DMS53 treated with DMSO at 0.1 percent for 48 hours (cell line): ENCODE data around the gene SVOP.

ENCODE experiments used
- DNase-seq: peaks from one replicate; lab custom pipeline; 2025; ENCODE audit not compliant: unreplicated experiment; lab: John Stamatoyannopoulos, UW

The SVOP gene

DNA sequence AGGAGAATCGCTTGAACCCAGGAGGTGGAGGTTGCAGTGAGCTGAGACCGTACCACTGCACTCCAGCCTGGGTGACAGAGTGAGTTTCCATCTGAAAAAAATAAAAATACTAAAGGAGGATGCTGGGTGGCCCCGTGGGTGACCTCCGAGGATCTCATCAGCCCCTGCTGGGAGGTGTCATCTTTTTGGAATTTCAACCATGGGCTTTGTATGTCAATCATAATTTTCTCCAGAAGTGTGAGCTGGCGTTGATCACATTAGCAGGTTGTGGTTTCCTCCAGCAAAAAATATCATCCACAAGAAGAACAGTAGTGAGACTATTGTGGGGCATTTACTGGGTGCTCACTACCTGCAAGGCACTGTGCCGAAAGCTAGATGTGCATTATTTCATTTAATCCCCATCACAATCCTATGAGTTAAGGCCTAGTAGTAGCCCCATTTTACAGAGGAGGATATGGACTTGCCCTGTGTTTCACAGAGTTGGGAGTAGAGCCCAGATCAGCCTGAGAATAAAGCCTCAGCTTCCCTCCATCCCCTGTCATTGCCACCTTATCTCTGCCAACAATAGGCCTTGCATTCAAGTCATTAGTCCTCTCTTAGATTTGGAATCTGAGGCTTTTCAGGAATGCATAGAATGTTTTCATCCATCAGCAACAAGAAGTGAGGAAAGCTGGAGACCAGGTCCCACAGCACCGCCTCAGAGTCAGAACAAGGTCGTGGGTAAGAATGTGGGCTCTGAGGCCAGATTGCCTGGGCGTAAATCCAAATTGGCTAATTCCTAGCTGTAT is 39.8 kb downstream of the SVOP start:
- DNase-seq, result no peak

DNA sequence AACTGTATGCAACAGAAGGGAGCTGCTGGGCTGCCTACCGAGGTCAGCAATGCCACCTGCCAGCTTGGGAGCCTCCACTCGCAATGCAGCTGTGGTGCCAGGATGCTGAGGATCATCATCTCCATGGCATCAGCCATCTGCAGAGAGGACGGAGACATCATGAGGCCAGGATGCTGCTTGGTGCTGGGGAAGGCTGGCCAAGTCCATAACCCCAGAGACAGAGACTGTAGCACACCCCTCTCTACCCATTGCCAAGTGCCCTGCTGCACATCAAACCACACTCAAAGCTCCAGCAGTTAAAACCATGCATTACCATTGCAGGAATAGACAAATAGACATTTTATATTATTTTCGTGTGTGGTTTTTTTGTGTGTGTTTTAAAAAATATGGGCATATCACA is 43.5 kb downstream of the SVOP start:
- DNase-seq, result no peak

DNA sequence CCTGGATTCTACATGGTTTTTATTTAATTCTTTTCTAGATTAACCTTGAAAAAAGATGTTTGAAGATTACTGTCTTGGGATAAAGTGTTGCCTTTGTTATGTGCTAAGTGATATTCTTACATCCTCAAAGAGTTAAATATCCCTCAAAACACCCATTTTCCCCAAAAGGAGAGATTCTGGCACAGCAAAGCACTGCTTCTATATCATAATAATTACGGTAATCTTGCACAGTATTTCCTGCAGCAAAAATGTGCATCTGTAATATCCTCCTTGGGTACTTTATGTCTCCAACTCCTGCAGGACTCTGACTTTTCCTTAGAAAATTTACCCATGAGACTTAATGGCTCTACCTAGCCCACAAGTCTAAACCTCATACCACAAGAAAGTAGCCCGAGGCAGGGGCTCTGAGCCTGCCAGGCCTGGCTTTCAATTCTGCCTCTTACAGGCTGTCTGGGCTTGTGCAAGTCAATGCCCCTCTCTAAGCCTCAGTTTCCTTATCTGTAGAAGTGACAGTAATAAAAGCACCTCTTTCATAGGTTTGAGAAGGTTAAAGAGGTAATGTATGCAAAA is 45.8 kb downstream of the SVOP start:
- DNase-seq, result no peak

DNA sequence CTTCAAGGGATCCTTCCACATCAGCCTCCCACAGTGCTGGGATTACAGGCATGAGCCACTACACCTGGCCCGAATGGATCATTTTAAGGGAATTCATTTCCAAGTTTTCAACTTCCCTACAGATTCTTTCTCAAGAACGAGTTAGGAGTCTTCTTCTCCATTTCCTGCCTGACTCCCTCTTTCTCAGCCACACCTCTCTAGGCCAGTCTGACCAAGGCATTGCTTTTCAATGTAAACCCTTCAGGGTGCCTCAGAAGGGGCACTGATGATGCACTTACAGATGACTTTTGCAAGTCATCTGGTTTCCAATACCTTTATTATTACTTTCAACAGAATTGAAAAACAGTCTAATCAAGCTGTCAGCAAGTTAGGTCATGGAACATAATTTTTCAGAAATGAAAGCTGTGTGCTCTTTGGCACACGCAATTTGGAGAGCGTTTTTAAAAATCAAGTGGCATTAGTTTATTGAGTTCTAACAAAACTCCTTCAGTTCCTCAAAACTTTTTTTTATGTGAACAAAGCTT is 47.2 kb downstream of the SVOP start:
- DNase-seq, result no peak

DNA sequence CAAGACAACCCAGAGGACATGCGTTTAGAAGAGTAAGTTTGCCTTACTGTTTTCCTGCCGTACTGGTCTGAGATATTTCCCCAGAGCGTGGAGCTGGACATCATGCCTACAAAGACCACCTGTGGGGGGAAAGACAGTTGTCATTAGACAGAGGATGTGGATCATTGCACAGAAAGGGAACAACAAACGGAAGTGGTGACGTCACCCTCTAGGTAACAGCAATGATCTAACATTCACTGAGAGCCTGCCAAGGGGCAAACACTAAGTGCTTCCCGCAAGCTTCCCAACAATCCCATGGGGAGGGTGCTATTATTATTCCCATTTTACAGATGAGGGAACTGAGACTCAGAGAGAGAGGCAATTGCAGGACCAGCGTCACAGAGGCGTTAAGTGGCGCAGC is 48.5 kb downstream of the SVOP start:
- no peak for DNase-seq

DNA sequence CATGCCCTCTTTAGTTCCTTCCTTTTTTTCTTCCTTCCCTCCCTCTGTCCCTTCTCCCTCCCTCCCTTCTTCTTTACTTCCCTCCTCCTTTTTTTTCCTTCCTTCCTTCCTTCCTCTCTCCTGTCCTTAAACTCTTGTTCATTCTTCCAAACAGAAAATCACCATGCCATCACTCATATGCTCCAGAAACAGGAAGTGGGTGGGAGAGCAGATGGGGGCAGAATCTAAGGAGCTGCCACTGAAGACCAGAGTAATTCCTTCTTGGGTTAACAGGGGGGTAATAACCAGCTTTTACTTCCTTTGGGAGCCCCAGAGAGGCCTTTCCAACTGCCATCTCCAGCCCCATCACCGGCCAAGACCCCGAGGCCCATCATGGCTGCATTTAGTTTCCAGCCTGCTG is 51.2 kb downstream of the SVOP start:
- no peak for DNase-seq

DNA sequence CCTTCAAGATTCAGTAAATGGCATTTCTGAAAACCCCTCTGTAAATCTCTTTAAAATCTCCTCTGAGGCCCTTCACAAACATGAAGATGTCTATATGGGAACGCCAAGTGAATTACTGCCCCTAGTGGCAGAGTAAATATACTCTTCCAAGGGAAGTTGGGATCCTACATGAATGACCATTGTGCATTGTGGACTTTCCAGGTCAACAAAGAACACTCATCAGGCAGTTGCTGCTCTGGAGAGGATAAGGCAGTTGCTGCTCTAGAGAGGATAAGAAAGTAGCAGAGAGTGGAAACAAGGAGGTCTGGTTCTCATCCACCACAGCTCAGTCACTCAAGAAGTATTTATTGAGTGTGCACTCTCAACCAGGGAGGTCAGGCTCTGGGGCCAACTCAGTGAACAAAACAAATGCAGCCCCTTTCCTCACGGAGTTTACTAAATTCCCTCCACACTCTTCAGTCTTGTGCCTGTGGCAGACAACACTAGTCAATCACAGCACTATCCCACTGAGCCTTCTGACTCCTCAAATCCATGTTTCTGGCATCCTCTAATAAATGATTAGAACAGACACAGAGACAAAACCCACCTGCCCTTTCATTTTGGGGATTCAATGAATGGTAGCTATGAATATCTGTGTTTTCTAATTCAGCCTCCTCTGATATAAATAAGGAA is 52.9 kb downstream of the SVOP start:
- DNase-seq, result peak; percentile 64

DNA sequence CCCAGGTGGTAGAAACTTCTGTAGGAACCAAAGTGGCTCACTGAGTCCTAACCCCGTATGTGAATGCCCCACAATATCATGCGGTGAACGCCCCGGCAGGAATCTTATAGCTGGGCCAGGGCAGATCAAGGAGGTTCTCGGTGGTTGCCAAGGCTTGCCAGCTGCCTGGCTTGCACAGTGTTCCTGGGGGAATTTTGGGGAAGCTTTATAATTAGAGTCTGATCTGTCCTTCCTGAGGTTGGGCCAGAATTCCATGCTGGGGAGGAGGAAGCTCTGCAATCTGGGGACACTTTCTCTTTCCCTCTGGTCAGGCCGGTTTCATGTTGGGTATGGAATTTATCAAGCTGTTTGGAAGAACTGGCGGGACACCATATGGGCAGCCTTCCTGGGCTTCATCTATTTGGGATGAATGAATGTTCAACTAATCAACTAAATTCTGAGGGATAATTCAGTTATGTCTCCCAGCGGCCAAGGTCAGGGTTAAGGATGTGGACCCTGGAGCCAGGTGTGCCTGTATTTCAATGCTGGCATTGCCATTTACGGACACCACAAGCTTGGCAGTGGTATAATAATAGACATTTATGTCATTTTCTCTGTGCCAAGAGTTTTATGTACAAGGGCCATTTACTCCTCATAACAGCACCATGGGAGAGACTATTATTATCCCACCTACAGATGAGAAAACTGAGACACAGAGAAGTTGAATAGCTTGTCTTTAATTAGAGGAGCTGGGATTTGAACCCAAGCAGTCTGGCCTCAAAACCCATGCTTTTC is 54.3 kb downstream of the SVOP start:
- no peak for DNase-seq

DNA sequence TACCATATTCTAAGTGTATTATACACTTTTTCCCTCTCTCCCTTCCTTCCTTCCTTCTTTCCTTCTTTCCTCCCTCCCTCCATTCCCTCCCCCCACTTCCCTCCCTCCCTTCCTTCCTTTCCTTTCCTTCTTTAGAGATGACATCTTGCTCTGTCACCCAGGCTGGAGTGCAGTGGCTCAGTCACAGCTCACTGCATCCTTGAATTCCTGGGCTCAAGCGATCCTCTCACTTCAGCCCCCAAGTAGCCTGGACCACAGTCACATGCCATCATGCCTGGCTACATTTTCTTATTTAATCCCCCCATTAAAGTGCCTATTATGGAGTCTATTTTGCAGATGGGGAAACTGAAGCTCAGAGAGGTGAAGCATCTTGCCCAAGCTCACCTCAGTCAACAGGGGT is 55.0 kb downstream of the SVOP start:
- no peak for DNase-seq

DNA sequence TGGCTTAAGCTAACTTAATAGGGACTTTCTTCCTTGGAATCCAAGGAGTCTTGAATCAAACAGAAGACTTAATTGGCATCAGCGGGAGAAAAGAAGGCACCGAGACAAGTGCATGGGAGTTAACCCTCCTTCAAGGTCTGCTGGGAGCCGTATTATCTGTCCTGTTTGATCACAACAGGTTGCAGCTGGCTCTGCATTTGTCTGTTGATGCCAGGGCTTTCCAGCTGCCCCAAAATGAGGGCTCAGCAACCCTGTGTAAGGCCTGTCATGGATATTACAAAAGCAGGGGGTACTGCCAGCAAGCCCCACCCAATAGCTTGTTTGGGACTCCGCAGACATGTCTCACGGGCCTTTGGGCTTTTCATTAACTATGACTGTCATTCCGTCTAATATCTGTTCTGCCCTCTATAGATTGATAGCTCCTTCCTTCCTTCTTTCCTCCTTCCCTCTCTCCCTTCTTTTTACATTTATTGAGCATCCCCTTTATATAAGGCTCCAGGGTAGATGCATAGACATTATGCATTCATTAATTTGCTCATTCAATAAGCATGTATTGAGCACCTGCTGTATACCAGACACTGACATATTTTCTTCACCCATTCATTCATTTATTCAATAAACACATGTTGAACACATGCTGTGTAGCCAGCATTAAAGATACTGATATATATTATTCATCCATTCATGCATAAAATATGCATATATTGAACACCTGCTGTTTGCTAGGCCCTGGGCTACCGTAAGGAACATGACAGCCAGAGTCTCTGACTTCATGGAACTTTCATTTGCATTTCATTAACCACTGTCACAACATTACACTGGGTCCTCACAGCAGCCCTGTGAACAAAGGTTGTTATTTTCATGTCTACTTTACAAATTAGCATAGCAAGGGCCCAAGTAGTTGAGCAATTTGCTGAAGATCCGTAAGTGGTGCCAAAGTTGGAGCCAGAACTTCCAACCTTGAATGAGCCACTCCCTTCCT is 56.2 kb downstream of the SVOP start:
- DNase-seq, result no peak

DNA sequence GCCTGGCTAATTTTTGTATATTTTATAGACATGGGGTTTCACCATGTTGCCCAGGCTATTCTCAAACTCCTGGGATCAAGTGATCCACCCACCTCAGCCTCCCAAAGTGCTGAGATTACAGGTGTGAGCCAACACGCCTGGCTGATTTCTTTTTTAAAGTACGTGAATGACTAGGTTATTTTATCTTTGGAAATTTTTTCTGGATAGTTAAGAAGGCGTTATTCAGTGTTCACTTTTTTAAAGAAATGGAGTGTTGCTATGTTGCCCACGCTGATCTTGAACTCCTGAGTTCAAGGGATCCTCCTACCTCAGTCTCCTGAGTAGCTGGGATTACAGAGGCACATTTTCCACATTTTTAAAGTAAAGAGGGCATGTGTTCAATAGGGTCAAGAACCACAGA is 58.6 kb downstream of the SVOP start:
- DNase-seq, result no peak

DNA sequence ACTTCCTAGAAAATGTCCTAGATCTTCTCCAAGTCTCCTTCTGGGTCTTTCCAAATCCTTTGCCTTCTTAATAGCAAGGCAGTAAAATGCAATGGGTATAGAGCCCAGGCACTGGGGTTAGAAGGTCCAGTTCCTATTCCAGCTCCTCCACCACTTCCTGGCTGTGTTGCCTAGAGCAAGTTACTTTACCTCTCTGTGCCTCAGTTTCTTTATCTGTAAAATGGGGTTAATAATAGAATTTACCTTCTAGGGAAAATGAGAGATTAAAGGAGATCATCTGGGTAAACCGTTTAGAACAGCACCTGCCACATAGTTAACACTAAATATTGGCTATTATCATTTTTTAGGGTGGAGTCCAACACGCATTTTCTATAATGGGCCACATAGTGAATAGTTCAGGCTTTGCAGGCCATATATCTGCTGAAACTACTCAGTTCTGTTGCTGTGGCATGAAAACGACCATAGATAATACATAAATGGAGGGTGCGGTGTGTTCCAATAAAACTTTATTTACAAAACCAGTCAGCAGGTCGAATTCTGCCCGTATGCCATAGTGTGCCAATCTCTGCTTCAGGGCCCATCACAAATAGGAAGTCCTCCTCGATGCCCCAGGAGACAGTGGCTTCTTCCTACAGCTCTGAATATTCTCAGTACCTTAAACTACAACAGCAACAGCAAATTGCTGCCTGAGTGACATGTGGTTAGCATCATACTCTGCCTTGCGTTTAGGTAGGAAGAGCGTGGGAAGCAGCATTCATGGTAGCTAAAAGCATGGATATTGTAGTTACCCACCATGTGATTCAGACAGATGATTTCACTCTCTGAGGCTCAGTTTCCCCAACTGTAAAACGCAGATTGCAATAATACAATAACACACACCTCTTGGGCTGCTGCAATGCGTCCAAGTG is 60.9 kb downstream of the SVOP start:
- DNase-seq, result no peak

DNA sequence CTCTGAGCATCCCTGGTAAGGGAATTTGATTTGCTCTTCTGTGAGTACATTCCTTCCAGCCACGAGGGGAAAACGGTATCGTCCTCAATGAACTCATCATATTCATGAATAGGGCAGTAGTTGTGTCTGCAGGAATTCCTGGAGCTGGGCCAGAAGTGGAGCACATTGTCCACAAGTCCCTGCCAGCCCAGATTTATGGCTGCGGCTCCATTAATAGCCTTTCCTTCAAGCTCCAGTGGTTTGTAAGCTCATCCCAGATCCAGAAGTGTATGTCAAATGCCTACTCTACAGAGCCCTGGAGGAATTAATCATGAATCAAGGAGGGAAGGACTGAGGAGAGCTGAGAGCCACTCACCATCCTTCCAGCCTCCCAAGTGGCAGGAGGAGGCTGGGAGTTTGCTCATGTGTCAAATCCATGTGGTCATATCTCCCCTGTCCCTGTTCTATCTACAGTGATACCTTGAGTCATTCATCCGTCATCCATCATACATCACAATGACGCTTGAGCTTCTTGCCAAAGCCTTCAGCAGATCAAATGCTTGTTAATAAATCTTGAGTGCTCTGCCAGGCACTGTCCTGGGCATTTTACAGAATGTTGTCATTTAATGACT is 65.5 kb downstream of the SVOP start:
- DNase-seq, result peak; percentile 28

DNA sequence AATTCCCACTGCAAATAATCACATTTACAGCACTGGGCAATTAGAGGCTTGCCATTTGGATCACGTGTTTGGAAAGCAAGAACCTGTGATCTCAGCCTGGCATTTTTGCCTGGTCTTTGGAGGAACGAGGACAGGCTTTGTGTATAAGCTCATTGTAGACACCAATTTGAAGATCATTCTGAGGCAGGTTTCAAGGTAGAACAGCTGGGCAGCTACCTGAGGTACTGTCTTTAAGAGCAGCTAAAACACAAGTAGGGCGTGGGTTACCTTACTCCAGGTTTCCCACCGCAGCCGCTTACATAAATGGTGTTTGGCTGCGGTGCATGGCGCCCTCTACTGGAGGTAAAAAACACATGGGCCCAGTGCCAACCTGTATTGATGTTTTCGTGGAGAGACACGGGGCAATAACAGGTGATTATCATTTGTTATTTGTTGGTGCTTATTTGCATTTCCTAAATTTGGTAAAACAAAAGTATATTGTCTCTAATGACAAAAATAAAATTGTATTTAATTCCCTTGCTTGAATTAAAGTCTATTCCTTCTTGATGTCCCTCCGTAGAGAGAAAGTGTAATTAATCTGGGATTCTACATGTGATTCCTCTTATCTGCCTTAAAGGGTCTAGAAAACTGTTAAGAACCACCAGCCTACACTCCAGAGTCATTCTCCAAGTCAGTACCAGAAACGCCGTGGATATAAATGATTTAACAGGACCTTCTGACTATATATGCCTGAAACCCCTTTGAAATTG is 69.7 kb downstream of the SVOP start:
- peak; percentile 67 for DNase-seq

DNA sequence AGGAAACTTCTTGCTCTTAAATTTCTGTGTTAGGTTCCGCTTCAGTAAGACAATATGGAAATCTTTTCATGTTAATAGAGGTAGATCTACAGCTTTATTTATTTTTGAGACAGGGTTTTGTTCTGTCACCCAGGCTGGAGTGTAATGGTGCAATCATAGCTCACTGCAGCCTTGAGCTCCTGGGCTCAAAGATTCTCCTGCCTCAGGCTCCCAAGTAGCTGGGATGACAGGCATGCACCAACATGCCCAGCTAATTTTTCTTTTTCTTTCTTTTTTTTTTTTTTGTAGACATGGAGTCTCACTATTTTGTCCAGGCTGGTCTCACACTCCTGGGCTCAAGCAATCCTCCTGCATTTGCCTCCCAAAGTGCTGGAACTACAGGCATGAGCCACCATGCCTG is 70.9 kb downstream of the SVOP start:
- DNase-seq, result no peak

DNA sequence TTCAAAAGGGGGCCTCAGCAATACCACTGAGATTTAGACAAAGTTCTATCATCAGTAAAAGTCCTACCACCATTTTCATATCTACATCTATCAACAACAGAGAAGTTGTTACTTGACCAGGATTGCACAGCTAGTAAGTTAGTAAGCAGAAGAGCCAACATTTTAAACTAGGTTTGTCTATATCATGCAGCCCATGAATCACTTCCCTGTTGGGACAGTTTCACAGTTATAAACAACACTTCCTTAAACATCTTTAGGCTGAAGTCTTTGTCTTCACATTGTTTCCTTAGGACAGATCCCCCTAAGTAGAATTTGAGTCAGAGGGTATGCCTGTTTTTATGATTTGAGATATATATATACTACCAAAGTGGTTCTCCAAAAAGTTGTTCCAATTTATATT is 72.5 kb downstream of the SVOP start:
- no peak for DNase-seq

DNA sequence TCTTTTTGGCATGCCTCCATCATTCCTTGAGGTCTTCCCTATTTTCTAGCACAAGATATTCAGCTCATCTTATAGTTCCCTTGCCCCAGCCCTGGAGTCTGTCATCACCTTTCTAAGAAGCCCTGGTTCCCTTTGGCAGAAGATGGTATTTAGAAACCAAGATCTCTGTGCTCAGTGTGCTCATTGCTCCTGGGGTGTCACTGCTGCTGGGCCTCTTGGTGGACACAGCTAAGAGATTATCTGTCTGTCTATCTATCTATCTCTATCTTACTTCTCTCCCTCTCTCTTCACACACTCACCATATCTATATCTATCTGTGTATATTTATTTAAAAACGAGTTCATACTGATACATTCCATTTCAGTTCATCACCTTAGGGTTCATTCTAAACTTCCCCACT is 73.8 kb downstream of the SVOP start:
- no peak for DNase-seq

DNA sequence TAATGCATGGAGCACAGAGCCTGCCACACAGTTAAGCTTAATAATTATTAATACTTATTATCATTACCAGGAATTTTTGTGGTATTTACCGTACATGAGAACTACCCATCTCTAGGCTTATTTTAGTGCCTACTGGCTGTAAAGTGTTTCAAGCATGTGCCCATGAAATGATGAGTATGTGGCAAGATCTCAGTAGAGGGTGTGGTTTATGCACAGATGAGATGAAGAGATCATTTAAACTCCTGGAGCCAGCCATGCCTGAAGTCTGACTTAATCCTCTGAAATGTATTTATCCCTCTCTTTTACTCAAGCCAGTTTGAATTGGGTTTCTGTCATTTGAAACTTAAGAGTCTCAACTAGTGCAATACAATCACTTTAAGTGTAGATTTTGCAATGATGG is 80.7 kb downstream of the SVOP start:
- no peak for DNase-seq
